Measurements from ENCODE around the gene GLRX2. TPM values are rescaled to one million over a fixed set of nuclear protein-coding genes. Genes with fewer than 3 reads are reported as not detected.

Gene GLRX2
- total RNA-seq, 1 experiment from 2014 or later: 30.6 TPM

- ChIA-PET RAD21 (ENCODE audit: low non-redundant PET in 1 of 2, low total read pairs in 2 of 2, uncharacterized antibody in 2 of 2, unreplicated experiment in 2 of 2) (no interaction called here), CTCF (interaction anchor here (1.2 kb wide), 1 partner anchor 20 kb away, joined by 3 read pairs; the partner anchor contains the start of gene GLRX2), POLR2A (interaction anchor here (1.9 kb wide), 1 partner anchor 14 kb away, joined by 4 read pairs; no protein-coding TSS in a partner anchor)
- DNase-seq (ENCODE audit: low read depth, low spot score) (no peak), ATAC-seq (no peak)
- H3K9me3 ChIP-seq (ENCODE audit: control insufficient read depth in 1 of 2, insufficient read depth in 1 of 2, low read depth in 1 of 2, low read length in 2 of 2): no peaks in the 10 kb centered on the region
- no peak overlapping the region for H3K9ac ChIP-seq (ENCODE audit: low read length)
- H2AFZ ChIP-seq (ENCODE audit: low read depth, low read length, poor library complexity, severe bottlenecking): no peak overlapping the region
- peaks cover 82% of the 10 kb centered on the region for H3K79me2 ChIP-seq (ENCODE audit: insufficient read depth, low read length)
- H3K27me3 ChIP-seq (ENCODE audit: insufficient read depth, low read length): no peaks in the 10 kb centered on the region
- no peaks in the 10 kb centered on the region for H4K20me1 ChIP-seq (ENCODE audit: insufficient read depth)
- intact Hi-C loops (cut with micrococcal nuclease): loop anchor here (10.0 kb wide), 1 partner anchor 651 kb away; no protein-coding TSS in a partner anchor
- H3K4me1 ChIP-seq (ENCODE audit: control insufficient read depth in 1 of 2, insufficient read depth in 2 of 2, low read length in 2 of 2): peaks cover 7 to 17% of the 10 kb centered on the region in 2 experiments
- no peak overlapping the region for H3K4me3 ChIP-seq (replicated peaks in 1 of 2; ENCODE audit: low read depth in 1 of 2, low read length in 2 of 2)
- BruUV-seq (replicated peaks): no TSS peak
- TF ChIP-seq POLR2A (IDR thresholded peaks at IDR 0.05; ENCODE audit: borderline replicate concordance, extremely low read depth, insufficient read depth, insufficient read length) (no peak), EZH2 (IDR thresholded peaks at IDR 0.05) (no peak), SIN3A (IDR thresholded peaks at IDR 0.05; ENCODE audit: low read depth) (no peak), RAD21 (IDR thresholded peaks at IDR 0.05; ENCODE audit: low read depth) (no peak), TCF7L2 (IDR thresholded peaks at IDR 0.05; ENCODE audit: borderline replicate concordance, extremely low read depth, insufficient read depth, insufficient read length) (no peak), CTCF (IDR thresholded peaks at IDR 0.05 in 2 of 3, conservative IDR thresholded peaks at IDR 0.05 in 1 of 3; ENCODE audit: borderline replicate concordance in 1 of 3, insufficient read depth in 1 of 3, low read depth in 2 of 3, low read length in 2 of 3) (no peak), EZH2phosphoT487 (IDR thresholded peaks at IDR 0.05; ENCODE audit: borderline replicate concordance) (no peak), SRF (IDR thresholded peaks at IDR 0.05; ENCODE audit: low read depth) (no peak), ATF3 (IDR thresholded peaks at IDR 0.05) (no peak), MAX (IDR thresholded peaks at IDR 0.05) (no peak), SP1 (IDR thresholded peaks at IDR 0.05; ENCODE audit: low read depth) (no peak), POLR2AphosphoS5 (IDR thresholded peaks at IDR 0.05; ENCODE audit: low read depth, low read length) (no peak), ZNF274 (IDR thresholded peaks at IDR 0.05; ENCODE audit: low read depth, low read length) (no peak), ZFX (IDR thresholded peaks at IDR 0.05) (no peak), EGR1 (IDR thresholded peaks at IDR 0.05; ENCODE audit: low read depth) (no peak)
- no peak overlapping the region for H3K4me2 ChIP-seq (ENCODE audit: low read length)
- peaks cover 16 to 26% of the 10 kb centered on the region in 2 experiments for H3K36me3 ChIP-seq (ENCODE audit: control insufficient read depth in 1 of 2, insufficient read depth in 2 of 2, low read length in 2 of 2)
- H3K27ac ChIP-seq (ENCODE audit: low read depth, low read length): no peak overlapping the region
- no peaks in the 10 kb centered on the region for H3K9me2 ChIP-seq (ENCODE audit: insufficient read depth)
Measured at GRCh38 chr1:193125369-193125768, 20.2 kb upstream of the GLRX2 start.

Measured in HCT116 (cell line).